ENCODE data around the gene F13A1. TPM values are rescaled to one million over a fixed set of nuclear protein-coding genes. Genes with fewer than 3 reads are reported as not detected.

The F13A1 gene
- polyA plus RNA-seq, 1 of the 3 experiments (the other 2 are of a cell fraction) = not detected

DNA sequence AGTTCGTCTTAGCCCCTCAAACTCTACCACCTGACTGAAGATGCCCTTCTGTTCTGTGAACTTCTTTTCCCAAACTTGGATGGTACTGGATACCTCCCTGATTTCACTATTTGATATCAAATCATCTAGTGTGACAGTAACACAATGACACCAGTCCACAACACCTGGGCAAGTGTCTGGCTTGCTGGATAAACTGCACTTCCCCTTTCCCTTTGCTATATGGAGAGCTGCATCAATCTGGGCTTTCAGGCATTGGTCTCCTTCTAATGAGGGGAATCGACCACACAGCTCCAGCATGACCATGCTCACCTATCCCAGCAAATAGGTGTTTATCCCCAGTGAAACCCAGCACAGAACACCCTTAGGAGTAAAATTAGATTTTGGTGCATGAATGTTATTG, 3.1 kb downstream of the F13A1 start:
- no peaks in the 10 kb centered on the region for H3F3A ChIP-seq (replicated peaks; ENCODE audit: insufficient read depth)
- DNase-seq = no peak
- H3K36me3 ChIP-seq (replicated peaks in 1 of 2; ENCODE audit: control insufficient read depth in 1 of 2, insufficient read depth in 2 of 2, low read length in 1 of 2) = no peaks in the 10 kb centered on the region
- no peaks in the 10 kb centered on the region for H3K4me1 ChIP-seq (ENCODE audit: control insufficient read depth in 1 of 2, insufficient read depth in 2 of 2, low read depth in 1 of 2, low read length in 1 of 2)
- H3K4me3 ChIP-seq (ENCODE audit: low read depth in 2 of 2, low read length in 1 of 2) = no peak overlapping the region
- H3K9me3 ChIP-seq = no peaks in the 10 kb centered on the region
- H3K4me2 ChIP-seq = no peak overlapping the region
- no peaks in the 10 kb centered on the region for H3K9me2 ChIP-seq
- no peak overlapping the region for H3K9ac ChIP-seq
- H3K79me2 ChIP-seq (ENCODE audit: insufficient read depth) = no peaks in the 10 kb centered on the region
- H4K20me1 ChIP-seq (ENCODE audit: insufficient read depth) = no peaks in the 10 kb centered on the region
- CTCF ChIA-PET = no interaction called here
- POLR2A ChIA-PET = no interaction called here
- no peak overlapping the region for H3K27ac ChIP-seq (ENCODE audit: low read depth in 2 of 2, low read length in 1 of 2)
- TF ChIP-seq POLR2AphosphoS5 (IDR thresholded peaks at IDR 0.05; ENCODE audit: low read depth, low read length) (no peak), SMC3 (IDR thresholded peaks at IDR 0.05; ENCODE audit: low read depth, low read length) (no peak), FOXM1 (IDR thresholded peaks at IDR 0.05; ENCODE audit: low read depth) (no peak), RFX5 (IDR thresholded peaks at IDR 0.05; ENCODE audit: low read length) (no peak), GATA2 (CRISPR knock-in tag; IDR thresholded peaks at IDR 0.05) (no peak), ELF1 (IDR thresholded peaks at IDR 0.05) (no peak)
- TF ChIP-seq, protein P1, sequence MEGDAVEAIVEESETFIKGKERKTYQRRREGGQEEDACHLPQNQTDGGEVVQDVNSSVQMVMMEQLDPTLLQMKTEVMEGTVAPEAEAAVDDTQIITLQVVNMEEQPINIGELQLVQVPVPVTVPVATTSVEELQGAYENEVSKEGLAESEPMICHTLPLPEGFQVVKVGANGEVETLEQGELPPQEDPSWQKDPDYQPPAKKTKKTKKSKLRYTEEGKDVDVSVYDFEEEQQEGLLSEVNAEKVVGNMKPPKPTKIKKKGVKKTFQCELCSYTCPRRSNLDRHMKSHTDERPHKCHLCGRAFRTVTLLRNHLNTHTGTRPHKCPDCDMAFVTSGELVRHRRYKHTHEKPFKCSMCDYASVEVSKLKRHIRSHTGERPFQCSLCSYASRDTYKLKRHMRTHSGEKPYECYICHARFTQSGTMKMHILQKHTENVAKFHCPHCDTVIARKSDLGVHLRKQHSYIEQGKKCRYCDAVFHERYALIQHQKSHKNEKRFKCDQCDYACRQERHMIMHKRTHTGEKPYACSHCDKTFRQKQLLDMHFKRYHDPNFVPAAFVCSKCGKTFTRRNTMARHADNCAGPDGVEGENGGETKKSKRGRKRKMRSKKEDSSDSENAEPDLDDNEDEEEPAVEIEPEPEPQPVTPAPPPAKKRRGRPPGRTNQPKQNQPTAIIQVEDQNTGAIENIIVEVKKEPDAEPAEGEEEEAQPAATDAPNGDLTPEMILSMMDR (IDR thresholded peaks at IDR 0.05) = no peak
- TF ChIP-seq, protein P2, sequence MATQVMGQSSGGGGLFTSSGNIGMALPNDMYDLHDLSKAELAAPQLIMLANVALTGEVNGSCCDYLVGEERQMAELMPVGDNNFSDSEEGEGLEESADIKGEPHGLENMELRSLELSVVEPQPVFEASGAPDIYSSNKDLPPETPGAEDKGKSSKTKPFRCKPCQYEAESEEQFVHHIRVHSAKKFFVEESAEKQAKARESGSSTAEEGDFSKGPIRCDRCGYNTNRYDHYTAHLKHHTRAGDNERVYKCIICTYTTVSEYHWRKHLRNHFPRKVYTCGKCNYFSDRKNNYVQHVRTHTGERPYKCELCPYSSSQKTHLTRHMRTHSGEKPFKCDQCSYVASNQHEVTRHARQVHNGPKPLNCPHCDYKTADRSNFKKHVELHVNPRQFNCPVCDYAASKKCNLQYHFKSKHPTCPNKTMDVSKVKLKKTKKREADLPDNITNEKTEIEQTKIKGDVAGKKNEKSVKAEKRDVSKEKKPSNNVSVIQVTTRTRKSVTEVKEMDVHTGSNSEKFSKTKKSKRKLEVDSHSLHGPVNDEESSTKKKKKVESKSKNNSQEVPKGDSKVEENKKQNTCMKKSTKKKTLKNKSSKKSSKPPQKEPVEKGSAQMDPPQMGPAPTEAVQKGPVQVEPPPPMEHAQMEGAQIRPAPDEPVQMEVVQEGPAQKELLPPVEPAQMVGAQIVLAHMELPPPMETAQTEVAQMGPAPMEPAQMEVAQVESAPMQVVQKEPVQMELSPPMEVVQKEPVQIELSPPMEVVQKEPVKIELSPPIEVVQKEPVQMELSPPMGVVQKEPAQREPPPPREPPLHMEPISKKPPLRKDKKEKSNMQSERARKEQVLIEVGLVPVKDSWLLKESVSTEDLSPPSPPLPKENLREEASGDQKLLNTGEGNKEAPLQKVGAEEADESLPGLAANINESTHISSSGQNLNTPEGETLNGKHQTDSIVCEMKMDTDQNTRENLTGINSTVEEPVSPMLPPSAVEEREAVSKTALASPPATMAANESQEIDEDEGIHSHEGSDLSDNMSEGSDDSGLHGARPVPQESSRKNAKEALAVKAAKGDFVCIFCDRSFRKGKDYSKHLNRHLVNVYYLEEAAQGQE (IDR thresholded peaks at IDR 0.05; ENCODE audit: low read depth, low read length) = no peak
- WGBS (ENCODE audit: low lambda C conversion rate) = 3% methylated on average over 2 of the region's 2 CpGs
- H2AFZ ChIP-seq (ENCODE audit: low read depth) = no peak overlapping the region
- H3K27me3 ChIP-seq (ENCODE audit: insufficient read depth) = peaks cover 21% of the 10 kb centered on the region

DNA sequence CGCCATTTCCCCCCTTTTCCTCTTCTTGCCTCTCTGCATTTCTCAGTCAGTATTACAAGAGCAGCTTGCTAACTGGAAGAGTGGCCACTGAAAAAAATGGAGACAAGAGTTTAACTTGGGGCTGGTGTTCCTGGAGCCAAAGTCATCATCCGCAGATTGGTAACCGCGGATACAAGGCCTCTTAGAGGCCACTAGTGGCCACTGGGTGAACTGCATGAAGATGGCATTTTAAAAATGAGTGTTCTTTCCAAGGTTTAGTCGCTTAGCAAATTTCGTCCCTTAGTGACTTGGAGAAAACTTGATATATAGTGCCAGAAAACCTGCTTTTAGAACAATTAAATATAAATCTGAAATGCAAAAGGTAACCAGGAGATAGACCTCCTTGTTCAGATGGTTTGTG, 4.8 kb downstream of the F13A1 start:
- no peak overlapping the region for H2AFZ ChIP-seq (ENCODE audit: low read depth)
- no peak overlapping the region for H3K9ac ChIP-seq
- no peaks in the 10 kb centered on the region for H3K9me3 ChIP-seq
- no peaks in the 10 kb centered on the region for H3K36me3 ChIP-seq (replicated peaks in 1 of 2; ENCODE audit: control insufficient read depth in 1 of 2, insufficient read depth in 2 of 2, low read length in 1 of 2)
- 20% methylated on average over 6 of the region's 6 CpGs for WGBS (ENCODE audit: low lambda C conversion rate)
- no peaks in the 10 kb centered on the region for H3K9me2 ChIP-seq
- H3F3A ChIP-seq (replicated peaks; ENCODE audit: insufficient read depth) = no peaks in the 10 kb centered on the region
- DNase-seq = peak; percentile 52
- TF ChIP-seq RAD21 (IDR thresholded peaks at IDR 0.05; ENCODE audit: low read length) = peak; percentile 58
- TF ChIP-seq, protein P1 (IDR thresholded peaks at IDR 0.05) = peak; percentile 79
- TF ChIP-seq ELF1 (IDR thresholded peaks at IDR 0.05) = no peak
- POLR2A ChIA-PET = no interaction called here
- H3K4me3 ChIP-seq (ENCODE audit: low read depth in 2 of 2, low read length in 1 of 2) = no peak overlapping the region; a peak in 1 of 4 replicates
- no peaks in the 10 kb centered on the region for H4K20me1 ChIP-seq (ENCODE audit: insufficient read depth)
- no peaks in the 10 kb centered on the region for H3K79me2 ChIP-seq (ENCODE audit: insufficient read depth)
- no peak overlapping the region for H3K4me2 ChIP-seq
- no peak overlapping the region for H3K27ac ChIP-seq (ENCODE audit: low read depth in 2 of 2, low read length in 1 of 2)
- CTCF ChIA-PET = interaction anchor here (1.2 to 1.6 kb wide), 3 partner anchors 8 to 28 kb away, joined by 3 to 4 read pairs (median 3); no protein-coding TSS in a partner anchor
- peaks cover 21% of the 10 kb centered on the region for H3K27me3 ChIP-seq (ENCODE audit: insufficient read depth)
- no peaks in the 10 kb centered on the region for H3K4me1 ChIP-seq (ENCODE audit: control insufficient read depth in 1 of 2, insufficient read depth in 2 of 2, low read depth in 1 of 2, low read length in 1 of 2)

Data from SK-N-SH (cell line).